ENCODE data around the gene ANKRD11.

- TF ChIP-seq EZH2phosphoT487 (IDR thresholded peaks at IDR 0.05; ENCODE audit: borderline replicate concordance, low read length) (no peak), CTCF (IDR thresholded peaks at IDR 0.05; ENCODE audit: low read depth, low read length, poor library complexity, severe bottlenecking) (no peak)
These were observed 144.7 kb downstream of the ANKRD11 start for GRCh38 chr16:89345642-89346150.

Data from DOHH2 (cell line).